Measurements from ENCODE around the gene TXLNG. TPM values are rescaled to one million over a fixed set of nuclear protein-coding genes. Genes with fewer than 3 reads are reported as not detected.

The TXLNG gene
- total RNA-seq, 1 experiment from 2014 or later = 17.4 TPM

DNA sequence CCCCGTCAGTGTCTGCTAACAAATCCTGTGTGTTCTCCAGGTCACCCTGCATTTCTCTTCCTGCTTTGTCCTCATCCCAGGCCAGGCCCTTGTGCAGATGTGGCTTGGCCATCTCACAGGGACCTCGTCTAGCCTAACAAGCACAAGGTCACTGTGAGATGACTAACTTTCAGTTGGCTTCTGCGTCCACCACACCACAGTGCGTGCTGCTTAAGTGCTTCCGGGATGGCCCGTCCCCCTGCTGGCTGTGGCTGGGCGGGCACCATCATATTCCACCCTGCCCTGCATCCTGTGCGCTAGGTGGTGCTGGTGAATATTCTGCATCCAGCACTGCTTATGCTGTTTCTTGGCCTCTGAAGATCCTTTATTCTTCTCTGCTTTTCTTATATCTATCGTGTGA, 50.1 kb downstream of the TXLNG start:
- peaks cover 11% of the 10 kb centered on the region; the same call in 1 of the 2 replicates for H3F3A ChIP-seq (ENCODE audit: insufficient read depth, low read depth)
- no peaks in the 10 kb centered on the region for H3K79me2 ChIP-seq (ENCODE audit: low read depth)
- H3K36me3 ChIP-seq (ENCODE audit: low read depth) = peaks cover 7% of the 10 kb centered on the region; the same call in 1 of the 2 replicates
- DNase-seq = no peak
- intact Hi-C loops (cut with micrococcal nuclease; ENCODE audit: unreplicated experiment) = no loop called here
- no peak overlapping the region for H2AFZ ChIP-seq
- H4K20me1 ChIP-seq (ENCODE audit: insufficient read depth) = no peaks in the 10 kb centered on the region
- no peak overlapping the region for H3K4me2 ChIP-seq
- BruUV-seq (replicated peaks) = no TSS peak
- H3K9me2 ChIP-seq (ENCODE audit: insufficient read depth) = no peaks in the 10 kb centered on the region
- ChIA-PET POLR2A (ENCODE audit: unreplicated experiment) (no interaction called here), CTCF (no interaction called here)
- no peak overlapping the region for H3K27ac ChIP-seq
- no peak overlapping the region for H3K4me3 ChIP-seq
- TF ChIP-seq EZH2 (IDR thresholded peaks at IDR 0.05; ENCODE audit: low read depth) = no peak
- TF ChIP-seq, protein P1, sequence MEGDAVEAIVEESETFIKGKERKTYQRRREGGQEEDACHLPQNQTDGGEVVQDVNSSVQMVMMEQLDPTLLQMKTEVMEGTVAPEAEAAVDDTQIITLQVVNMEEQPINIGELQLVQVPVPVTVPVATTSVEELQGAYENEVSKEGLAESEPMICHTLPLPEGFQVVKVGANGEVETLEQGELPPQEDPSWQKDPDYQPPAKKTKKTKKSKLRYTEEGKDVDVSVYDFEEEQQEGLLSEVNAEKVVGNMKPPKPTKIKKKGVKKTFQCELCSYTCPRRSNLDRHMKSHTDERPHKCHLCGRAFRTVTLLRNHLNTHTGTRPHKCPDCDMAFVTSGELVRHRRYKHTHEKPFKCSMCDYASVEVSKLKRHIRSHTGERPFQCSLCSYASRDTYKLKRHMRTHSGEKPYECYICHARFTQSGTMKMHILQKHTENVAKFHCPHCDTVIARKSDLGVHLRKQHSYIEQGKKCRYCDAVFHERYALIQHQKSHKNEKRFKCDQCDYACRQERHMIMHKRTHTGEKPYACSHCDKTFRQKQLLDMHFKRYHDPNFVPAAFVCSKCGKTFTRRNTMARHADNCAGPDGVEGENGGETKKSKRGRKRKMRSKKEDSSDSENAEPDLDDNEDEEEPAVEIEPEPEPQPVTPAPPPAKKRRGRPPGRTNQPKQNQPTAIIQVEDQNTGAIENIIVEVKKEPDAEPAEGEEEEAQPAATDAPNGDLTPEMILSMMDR (conservative IDR thresholded peaks at IDR 0.05) = 0 out of 2 replicates have a peak, but pooled peaks have one; percentile 8
- no peaks in the 10 kb centered on the region for H3K9me3 ChIP-seq (ENCODE audit: insufficient read depth, low read depth)
- H3K4me1 ChIP-seq (replicated peaks; ENCODE audit: insufficient read depth) = no peaks in the 10 kb centered on the region
- no peaks in the 10 kb centered on the region for H3K27me3 ChIP-seq (ENCODE audit: insufficient read depth, low read depth)

DNA sequence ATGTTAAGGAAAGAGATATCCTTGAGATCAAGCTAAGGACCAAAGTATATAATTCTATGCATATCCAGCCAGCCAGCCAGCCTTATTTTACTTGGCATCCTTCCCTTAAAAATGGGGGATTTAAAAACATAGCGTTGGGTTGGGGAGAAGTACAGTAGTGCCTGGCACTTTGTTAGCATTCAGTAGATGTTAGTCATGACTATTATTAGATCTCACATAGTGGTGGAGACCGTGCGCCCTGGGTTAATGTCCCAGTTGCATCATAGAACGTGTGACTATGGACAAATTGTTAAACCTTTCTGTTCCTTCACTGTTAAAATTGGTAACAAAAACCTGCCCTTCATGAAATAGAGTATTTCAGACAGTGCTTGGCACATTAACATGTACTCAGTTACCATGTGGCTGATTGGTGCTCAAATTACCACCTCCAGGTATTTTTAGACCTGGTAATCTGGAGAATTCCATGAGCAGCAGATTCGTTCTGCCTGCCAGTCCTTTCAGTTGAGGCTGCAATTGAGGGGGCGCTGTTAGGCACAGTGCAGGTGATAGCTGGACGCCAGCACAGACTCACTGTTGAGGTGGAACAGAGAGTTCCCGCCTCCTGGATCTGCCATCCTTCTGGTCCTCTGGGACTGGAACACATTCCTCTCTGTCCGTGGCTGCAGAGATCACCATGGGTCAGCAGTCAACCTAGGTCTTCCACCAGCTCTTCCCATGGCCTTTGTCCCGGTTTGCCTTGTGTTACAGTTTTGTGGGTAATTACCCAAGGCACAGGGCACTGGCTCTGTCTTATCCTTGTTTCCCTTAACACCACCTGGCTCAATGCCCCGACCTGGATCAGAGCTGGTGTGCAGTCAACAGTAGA, 52.2 kb downstream of the TXLNG start:
- CTCF ChIA-PET = no interaction called here
- no peak overlapping the region for H2AFZ ChIP-seq
- peaks cover 4% of the 10 kb centered on the region; the same call in 1 of the 2 replicates for H4K20me1 ChIP-seq (ENCODE audit: insufficient read depth)
- H3K4me1 ChIP-seq (replicated peaks; ENCODE audit: insufficient read depth) = no peaks in the 10 kb centered on the region
- no peak for DNase-seq
- H3K4me2 ChIP-seq = no peak overlapping the region
- no peak overlapping the region for H3K4me3 ChIP-seq
- no peak overlapping the region for H3K27ac ChIP-seq
- no peaks in the 10 kb centered on the region for H3K27me3 ChIP-seq (ENCODE audit: insufficient read depth, low read depth)
- POLR2A ChIA-PET (ENCODE audit: unreplicated experiment) = no interaction called here
- peaks cover 7% of the 10 kb centered on the region; the same call in 1 of the 2 replicates for H3K36me3 ChIP-seq (ENCODE audit: low read depth)
- H3F3A ChIP-seq (ENCODE audit: insufficient read depth, low read depth) = peaks cover 21% of the 10 kb centered on the region; the same call in 1 of the 2 replicates
- intact Hi-C loops (cut with micrococcal nuclease; ENCODE audit: unreplicated experiment) = no loop called here
- no TSS peak for BruUV-seq (replicated peaks)
- no peaks in the 10 kb centered on the region for H3K9me3 ChIP-seq (ENCODE audit: insufficient read depth, low read depth)
- TF ChIP-seq EZH2 (IDR thresholded peaks at IDR 0.05; ENCODE audit: low read depth) = no peak
- TF ChIP-seq, protein P1 (conservative IDR thresholded peaks at IDR 0.05) = no peak
- no peaks in the 10 kb centered on the region for H3K79me2 ChIP-seq (ENCODE audit: low read depth)
- no peaks in the 10 kb centered on the region for H3K9me2 ChIP-seq (ENCODE audit: insufficient read depth)

DNA sequence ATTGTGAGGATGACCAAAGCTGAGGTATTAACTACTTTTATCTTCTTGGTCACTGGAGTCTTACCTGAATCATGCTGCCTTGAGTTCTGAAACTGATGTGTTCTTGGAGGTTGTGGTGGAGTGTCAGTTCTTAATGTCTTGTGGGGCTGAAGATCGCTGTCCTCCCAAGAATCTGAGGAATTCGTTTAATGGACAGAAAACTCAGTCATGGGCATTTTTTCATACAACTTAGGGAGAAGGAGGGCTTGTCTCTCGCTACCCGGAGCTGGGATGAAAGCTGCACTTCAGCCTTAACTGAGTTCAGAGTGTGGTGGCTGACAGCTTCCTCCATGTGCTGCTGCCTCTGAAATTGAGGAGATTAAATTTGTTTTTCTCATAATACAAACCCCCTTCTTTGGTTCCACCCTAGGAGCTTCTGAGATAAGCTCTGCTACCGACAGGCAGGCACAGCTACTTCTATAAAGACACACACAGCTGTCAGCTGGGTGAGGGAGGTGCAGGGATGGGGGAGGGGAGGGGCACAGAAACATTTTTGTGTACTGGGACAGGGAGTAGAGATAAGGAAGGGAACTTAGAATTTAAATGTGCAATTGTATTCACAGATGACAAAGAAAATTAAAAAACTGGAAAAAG, 53.1 kb downstream of the TXLNG start:
- H3K27ac ChIP-seq = peak overlapping the region; percentile 39; the same call in 1 of the 2 replicates
- peaks cover 3% of the 10 kb centered on the region; the same call in 1 of the 2 replicates for H3K36me3 ChIP-seq (ENCODE audit: low read depth)
- H3K4me1 ChIP-seq (replicated peaks; ENCODE audit: insufficient read depth) = no peaks in the 10 kb centered on the region
- no peaks in the 10 kb centered on the region for H3K9me2 ChIP-seq (ENCODE audit: insufficient read depth)
- H3K4me3 ChIP-seq = no peak overlapping the region
- no peak overlapping the region for H2AFZ ChIP-seq
- POLR2A ChIA-PET (ENCODE audit: unreplicated experiment) = no interaction called here
- peaks cover 4% of the 10 kb centered on the region; the same call in 1 of the 2 replicates for H4K20me1 ChIP-seq (ENCODE audit: insufficient read depth)
- no peak overlapping the region for H3K4me2 ChIP-seq
- H3K27me3 ChIP-seq (ENCODE audit: insufficient read depth, low read depth) = no peaks in the 10 kb centered on the region
- no peak for TF ChIP-seq EZH2 (IDR thresholded peaks at IDR 0.05; ENCODE audit: low read depth)
- TF ChIP-seq, protein P1 (conservative IDR thresholded peaks at IDR 0.05) = no peak
- CTCF ChIA-PET = no interaction called here
- no peak for DNase-seq
- intact Hi-C loops (cut with micrococcal nuclease; ENCODE audit: unreplicated experiment) = no loop called here
- H3K79me2 ChIP-seq (ENCODE audit: low read depth) = no peaks in the 10 kb centered on the region
- H3K9me3 ChIP-seq (ENCODE audit: insufficient read depth, low read depth) = no peaks in the 10 kb centered on the region
- no TSS peak for BruUV-seq (replicated peaks)
- peaks cover 24% of the 10 kb centered on the region; the same call in 1 of the 2 replicates for H3F3A ChIP-seq (ENCODE audit: insufficient read depth, low read depth)
